Measurements from ENCODE around the gene CHD8. TPM values are rescaled to one million over a fixed set of nuclear protein-coding genes. Genes with fewer than 3 reads are reported as not detected.

The CHD8 gene
- total RNA-seq, 2 donors from 2014 or later, result 56.2 to 60.1 TPM

- Histone ChIP-seq H3K36me3 (peaks cover 14% of the 10 kb centered on the region), H3K9me3 (no peaks in the 10 kb centered on the region), H3K9ac (ENCODE audit: low read depth in 2 of 2, low read length in 2 of 2) (no peak overlapping the region), H3K27ac (no peak overlapping the region), H3K4me3 (no peak overlapping the region), H3K4me1 (no peaks in the 10 kb centered on the region), H3K27me3 (no peaks in the 10 kb centered on the region)
- intact Hi-C loops (cut with DNase I), result no loop called here
- TF ChIP-seq CTCF (IDR thresholded peaks at IDR 0.05), result no peak
- DNase-seq, result no peak
Measured at GRCh38 chr14:21352587-21352986, 103.3 kb downstream of the CHD8 start.

GRCh38 chr14:21350539-21350938 lies 105.4 kb downstream of the CHD8 start:
- no peaks in the 10 kb centered on the region for H3K4me1 ChIP-seq
- no peak overlapping the region for H3K9ac ChIP-seq (ENCODE audit: low read depth in 2 of 2, low read length in 2 of 2)
- TF ChIP-seq CTCF (IDR thresholded peaks at IDR 0.05), result no peak
- no peak overlapping the region for H3K27ac ChIP-seq
- peaks cover 14% of the 10 kb centered on the region for H3K36me3 ChIP-seq
- no peaks in the 10 kb centered on the region for H3K9me3 ChIP-seq
- no peaks in the 10 kb centered on the region for H3K27me3 ChIP-seq
- H3K4me3 ChIP-seq, result no peak overlapping the region
- DNase-seq, result no peak
- intact Hi-C loops (cut with DNase I), result no loop called here

- H3K4me3 ChIP-seq, result no peak overlapping the region
- no peaks in the 10 kb centered on the region for H3K4me1 ChIP-seq
- intact Hi-C loops (cut with DNase I), result no loop called here
- H3K27ac ChIP-seq, result no peak overlapping the region
- no peaks in the 10 kb centered on the region for H3K36me3 ChIP-seq
- no peak for DNase-seq
- no peak overlapping the region for H3K9ac ChIP-seq (ENCODE audit: low read depth in 2 of 2, low read length in 2 of 2)
- H3K9me3 ChIP-seq, result no peaks in the 10 kb centered on the region
- TF ChIP-seq CTCF (IDR thresholded peaks at IDR 0.05), result no peak
- H3K27me3 ChIP-seq, result no peaks in the 10 kb centered on the region
Measured at GRCh38 chr14:21347201-21347600, 108.7 kb downstream of the CHD8 start.

- no peak for TF ChIP-seq CTCF (IDR thresholded peaks at IDR 0.05)
- intact Hi-C loops (cut with DNase I), result no loop called here
- no peak overlapping the region for H3K4me3 ChIP-seq
- H3K9ac ChIP-seq (ENCODE audit: low read depth in 2 of 2, low read length in 2 of 2), result no peak overlapping the region
- no peak for DNase-seq
- no peaks in the 10 kb centered on the region for H3K9me3 ChIP-seq
- no peaks in the 10 kb centered on the region for H3K27me3 ChIP-seq
- no peak overlapping the region for H3K27ac ChIP-seq
- H3K4me1 ChIP-seq, result no peaks in the 10 kb centered on the region
- H3K36me3 ChIP-seq, result no peaks in the 10 kb centered on the region
Measured at GRCh38 chr14:21346532-21347135, 109.3 kb downstream of the CHD8 start.

- H3K9ac ChIP-seq (ENCODE audit: low read depth in 2 of 2, low read length in 2 of 2), result no peak overlapping the region
- no peaks in the 10 kb centered on the region for H3K4me1 ChIP-seq
- H3K27me3 ChIP-seq, result no peaks in the 10 kb centered on the region
- no peak overlapping the region for H3K27ac ChIP-seq
- intact Hi-C loops (cut with DNase I), result no loop called here
- no peaks in the 10 kb centered on the region for H3K9me3 ChIP-seq
- H3K36me3 ChIP-seq, result no peaks in the 10 kb centered on the region
- no peak overlapping the region for H3K4me3 ChIP-seq
- TF ChIP-seq CTCF (IDR thresholded peaks at IDR 0.05), result no peak
- DNase-seq, result no peak
Measured at GRCh38 chr14:21343035-21343794, 112.7 kb downstream of the CHD8 start.

Other genes with a start within 250 kb of the CHD8 start
- 100 to 1,000 TPM; 363 to 653 TPM for gene HNRNPC, start 186.7 kb downstream of the CHD8 start, total RNA-seq
- under 1 TPM in 1 of 2 donors, not detected in 1; 0.40 TPM for gene RPGRIP1, start 176.0 kb downstream of the CHD8 start, total RNA-seq
- 10 to 100 TPM; 43.9 to 71.8 TPM for gene SUPT16H, start 72.1 kb downstream of the CHD8 start, total RNA-seq
- 10 to 100 TPM; 12.9 to 15.4 TPM for gene RAB2B, start 20.8 kb upstream of the CHD8 start, total RNA-seq
- 10 to 100 TPM; 71.8 to 85.8 TPM for gene TOX4, start 21.1 kb upstream of the CHD8 start, total RNA-seq
- 10 to 100 TPM; 26.5 to 50.1 TPM for gene METTL3, start 55.2 kb upstream of the CHD8 start, total RNA-seq
- 1 to 10 TPM; 1.7 to 2.4 TPM for gene SALL2, start 70.2 kb upstream of the CHD8 start, total RNA-seq
- gene OR10G3, start 124.0 kb upstream of the CHD8 start, total RNA-seq, result not detected
- not detected for gene OR10G2, start 178.8 kb upstream of the CHD8 start, total RNA-seq
- not detected for gene OR4E2, start 197.7 kb upstream of the CHD8 start, total RNA-seq
- gene OR4E1, start 217.7 kb upstream of the CHD8 start, total RNA-seq, result under 1 TPM in 1 of 2 donors, not detected in 1; 0.05 TPM

Measured in colonic mucosa (tissue), 4 donors.